G401 (cell line): ENCODE data around the gene CELF4. TPM values are rescaled to one million over a fixed set of nuclear protein-coding genes. Genes with fewer than 3 reads are reported as not detected.

Experiments used
- DNase-seq: peaks from one replicate; pipeline ENCODE4 v3.0.0-alpha.2; 2015; ENCODE audit warnings: low spot score
- in situ Hi-C: cut with HindIII; loops from 2 replicates; pipeline ENCODE4 v1.10.0; 2016; ENCODE audit warnings: low sequenced_read_pairs, mixed read lengths
- total RNA-seq: library from RNA; depleted of rRNA; stranded (reverse); fragments of >200 nt; shearing (Covaris generic); gene quantifications from 2 replicates; pipeline ENCODE4 v1.2.3, GENCODE V29; 2014

The CELF4 gene
- total RNA-seq, 1 experiment from 2014 or later = not detected

DNA sequence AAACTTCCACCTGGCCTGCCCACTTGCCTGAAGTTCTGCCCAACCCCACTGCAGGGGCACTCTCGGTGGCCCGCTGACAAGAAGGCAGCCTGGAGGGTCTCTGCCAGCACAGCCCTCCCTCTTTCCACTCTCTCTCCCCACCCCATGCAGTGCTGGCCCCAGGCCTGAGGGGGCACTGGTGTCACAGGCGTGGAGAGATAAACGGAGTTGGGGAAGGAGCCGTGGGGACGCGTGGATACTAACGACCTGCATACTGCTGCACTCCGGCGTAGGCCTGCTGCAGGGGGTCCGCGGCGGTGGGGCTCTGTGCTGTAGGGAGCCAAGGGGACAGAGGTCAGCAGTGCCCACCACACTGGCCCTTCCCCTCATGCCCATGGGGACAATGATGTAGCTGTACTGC, 299.3 kb downstream of the CELF4 start:
- no peak for DNase-seq
- in situ Hi-C loops = no loop called here

GRCh38 chr18:37265382-37265781, 300.2 kb downstream of the CELF4 start:
- in situ Hi-C loops = no loop called here
- DNase-seq = no peak

DNA sequence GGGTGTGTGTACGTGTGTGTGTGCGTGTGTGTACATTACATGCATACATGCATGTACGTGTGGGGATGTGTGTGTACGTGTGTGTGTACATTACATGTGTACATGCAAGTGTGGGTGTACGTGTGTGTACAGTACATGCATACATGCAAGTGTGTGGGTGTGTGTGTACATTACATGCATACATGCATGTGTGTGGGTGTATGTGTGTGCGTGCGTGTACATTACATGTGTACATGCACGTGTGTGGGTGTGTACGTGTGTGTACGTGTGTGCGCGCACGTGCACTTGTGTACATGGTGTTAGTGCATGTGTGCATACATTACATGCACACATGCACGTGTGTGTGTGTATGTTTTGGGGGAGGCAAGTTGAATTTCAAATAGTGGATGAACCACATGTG, 300.6 kb downstream of the CELF4 start:
- in situ Hi-C loops = no loop called here

GRCh38 chr18:37261988-37262387, 303.6 kb downstream of the CELF4 start:
- in situ Hi-C loops = no loop called here
- peak; percentile 35 for DNase-seq

More for the DNA sequence above, 300.6 kb downstream of the CELF4 start:
- DNase-seq = no peak

DNA sequence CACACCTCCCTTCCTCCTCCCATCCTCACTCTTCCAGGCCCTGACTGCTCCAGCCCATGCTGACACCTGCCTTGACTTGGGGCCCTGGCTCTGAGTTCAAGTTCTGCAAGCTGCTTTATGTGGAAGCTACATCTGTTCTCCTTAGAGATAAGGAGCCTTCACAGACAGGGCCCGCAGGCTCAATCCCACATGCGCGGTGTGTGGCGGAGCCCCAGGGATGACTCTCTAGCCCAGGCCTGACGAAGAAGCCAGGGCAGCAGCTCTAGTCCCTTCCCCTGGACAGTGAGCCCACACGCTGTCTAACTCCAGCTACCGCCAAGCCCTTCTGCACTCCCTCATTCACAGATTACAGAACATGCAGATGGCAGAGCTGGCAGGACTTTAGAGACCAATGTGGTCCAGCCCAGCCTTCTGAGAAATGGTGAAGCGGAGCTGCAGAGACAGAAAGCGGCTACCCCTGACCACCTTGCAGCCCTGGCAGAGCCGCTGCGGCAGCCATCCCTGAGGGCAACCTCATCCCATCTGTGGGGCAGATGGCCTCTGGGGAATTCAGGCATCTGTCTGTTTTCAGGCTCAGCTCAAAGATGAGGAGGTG, 304.3 kb downstream of the CELF4 start:
- in situ Hi-C loops = no loop called here
- DNase-seq = peak; percentile 84

- in situ Hi-C loops = no loop called here
- no peak for DNase-seq
These were observed 305.1 kb downstream of the CELF4 start for GRCh38 chr18:37260367-37261093.

GRCh38 chr18:37259711-37260110, 305.9 kb downstream of the CELF4 start:
- in situ Hi-C loops = no loop called here
- DNase-seq = no peak

- DNase-seq = no peak
- in situ Hi-C loops = no loop called here
These were observed 306.8 kb downstream of the CELF4 start for GRCh38 chr18:37258819-37259218.

GRCh38 chr18:37258131-37258530, 307.5 kb downstream of the CELF4 start:
- in situ Hi-C loops = no loop called here
- no peak for DNase-seq

- in situ Hi-C loops = no loop called here
These were observed 310.6 kb downstream of the CELF4 start for GRCh38 chr18:37254973-37255372.

DNA sequence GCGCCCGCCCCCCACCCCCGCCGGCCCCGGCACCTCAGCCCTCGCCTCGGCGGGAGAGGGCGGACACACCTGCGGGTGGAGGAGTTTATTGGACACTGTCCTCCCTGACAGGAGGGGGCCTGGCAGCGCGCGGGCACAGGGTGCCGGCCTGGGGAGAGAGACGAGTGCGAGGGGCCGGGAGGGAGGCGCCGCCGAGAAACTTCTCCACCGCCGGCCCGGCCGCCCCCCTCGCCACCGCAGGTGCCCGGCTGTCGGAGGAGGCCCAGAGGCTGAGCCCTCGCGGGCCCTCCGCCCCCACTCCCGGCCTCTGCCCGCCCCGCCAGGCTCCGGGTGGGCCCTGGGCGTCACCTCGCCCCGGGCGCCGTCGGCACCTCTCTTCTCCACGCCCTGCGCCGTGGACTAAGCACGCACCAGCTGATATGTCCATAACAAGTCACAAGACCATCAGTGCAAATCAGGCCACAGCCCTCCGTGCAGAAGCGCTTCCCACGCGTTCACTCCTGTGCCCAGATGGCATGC, 311.3 kb downstream of the CELF4 start:
- in situ Hi-C loops = no loop called here
- DNase-seq = peak; percentile 45

More at GRCh38 chr18:37254973-37255372, 310.6 kb downstream of the CELF4 start:
- DNase-seq = no peak

DNA sequence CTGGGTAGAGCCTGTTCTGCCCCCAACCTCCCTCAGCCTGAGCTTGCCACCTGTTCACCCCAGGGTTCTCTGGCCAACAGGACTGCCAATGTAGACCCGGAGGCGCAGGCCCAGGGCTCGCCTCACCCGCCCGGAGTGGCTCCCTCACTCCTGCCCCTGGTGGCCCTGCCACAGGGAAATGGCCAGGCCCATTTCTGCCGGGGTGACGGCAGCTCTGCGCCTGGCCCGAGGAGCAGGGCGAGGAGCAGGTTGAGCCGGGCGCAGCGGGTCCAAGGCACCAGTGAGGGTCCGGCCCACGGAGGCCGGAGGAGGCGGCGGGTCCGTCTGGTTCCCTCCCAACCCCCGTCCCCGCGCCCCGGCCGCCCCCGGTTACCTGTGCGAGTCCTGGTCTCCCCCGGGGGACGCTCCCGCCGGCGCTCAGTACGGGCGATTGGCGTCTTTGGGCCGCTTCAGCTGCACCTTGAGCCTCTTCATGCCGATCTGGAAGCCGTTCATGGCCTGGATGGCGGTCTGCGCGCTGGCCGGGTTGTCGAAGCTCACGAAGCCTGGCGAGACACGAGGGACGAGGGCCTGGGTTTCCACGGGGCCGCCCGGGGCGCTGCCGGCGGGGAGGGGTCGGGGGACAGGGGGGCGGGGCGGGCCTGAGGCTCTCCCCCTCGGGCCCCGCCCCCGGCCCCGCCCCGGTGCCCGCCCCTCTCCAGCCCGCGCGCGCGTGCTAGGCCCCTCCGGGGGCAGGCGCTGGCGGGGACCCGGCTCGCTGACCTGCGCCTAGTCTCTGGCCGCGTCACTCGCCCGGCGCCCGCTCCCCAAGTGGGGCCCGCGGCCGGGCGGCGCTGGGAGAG, 312.0 kb downstream of the CELF4 start:
- no peak for DNase-seq

GRCh38 chr18:37252854-37253393, 312.7 kb downstream of the CELF4 start:
- in situ Hi-C loops = no loop called here
- no peak for DNase-seq

More for the DNA sequence above, 312.0 kb downstream of the CELF4 start:
- in situ Hi-C loops = no loop called here

- DNase-seq = no peak
- in situ Hi-C loops = no loop called here
These were observed 313.3 kb downstream of the CELF4 start for GRCh38 chr18:37252342-37252741.

GRCh38 chr18:37251679-37252078, 313.9 kb downstream of the CELF4 start:
- DNase-seq = peak; percentile 24
- in situ Hi-C loops = no loop called here

GRCh38 chr18:37249895-37250618, 315.5 kb downstream of the CELF4 start:
- in situ Hi-C loops = no loop called here
- DNase-seq = no peak

DNA sequence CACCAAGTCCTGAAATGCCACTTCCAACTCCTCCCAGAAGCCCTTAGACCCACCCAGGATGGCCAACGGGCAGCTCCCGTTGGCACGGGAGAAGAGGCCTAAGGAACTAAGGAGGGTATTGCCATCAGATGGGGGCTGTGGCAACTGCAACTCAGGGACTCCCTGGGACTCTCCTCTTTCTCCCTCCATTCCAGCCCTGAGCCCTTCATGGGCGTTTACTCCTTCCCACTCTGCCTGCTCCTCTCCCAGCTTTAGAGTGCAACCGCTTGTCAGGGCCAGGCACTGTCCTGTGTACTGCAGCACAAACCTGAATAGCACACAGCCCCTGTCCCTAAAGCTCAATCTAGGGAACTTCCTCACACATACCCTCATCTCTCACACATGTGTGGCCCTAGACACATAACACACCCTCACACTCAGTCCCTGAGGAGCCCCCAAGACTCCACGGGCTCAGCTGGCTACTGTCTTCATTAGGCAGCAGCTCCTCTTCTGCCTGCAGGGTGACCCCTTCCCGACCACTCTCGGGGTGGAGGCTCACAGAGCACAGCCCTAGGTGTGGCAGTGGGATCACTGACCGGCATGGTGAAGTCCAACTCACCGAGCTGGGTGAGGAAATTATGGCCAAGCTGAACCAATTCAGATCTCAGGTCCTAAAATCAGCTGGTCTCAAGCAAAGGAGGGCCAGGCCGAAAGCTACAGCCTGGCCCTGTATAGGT, 316.3 kb downstream of the CELF4 start:
- DNase-seq = no peak
- in situ Hi-C loops = no loop called here

GRCh38 chr18:37248281-37248680, 317.3 kb downstream of the CELF4 start:
- in situ Hi-C loops = no loop called here
- no peak for DNase-seq
